GM21737 (cell line): ENCODE results near the gene C2CD3.

ENCODE experiments used
- ATAC-seq: cut with Tn5 transposase; IDR thresholded peaks from one replicate; pipeline ENCODE4 v1.9.1; 2021; ENCODE audit warnings: mild to moderate bottlenecking, moderate library complexity; ENCODE audit not compliant: unreplicated experiment

C2CD3 gene

GRCh38 chr11:74023276-74023675, 147.5 kb downstream of the C2CD3 start:
- no peak for ATAC-seq

- no peak for ATAC-seq
These were observed 148.3 kb downstream of the C2CD3 start for GRCh38 chr11:74022546-74022945.

- no peak for ATAC-seq
These were observed 148.8 kb downstream of the C2CD3 start for GRCh38 chr11:74021998-74022397.

- ATAC-seq, result peak; percentile 74
These were observed 150.3 kb downstream of the C2CD3 start for GRCh38 chr11:74020539-74020938.

- ATAC-seq, result no peak
These were observed 150.9 kb downstream of the C2CD3 start for GRCh38 chr11:74019860-74020259.

- ATAC-seq, result no peak
These were observed 151.6 kb downstream of the C2CD3 start for GRCh38 chr11:74019104-74019738.

GRCh38 chr11:74018331-74019005, 152.3 kb downstream of the C2CD3 start:
- no peak for ATAC-seq

GRCh38 chr11:74017631-74018030, 153.2 kb downstream of the C2CD3 start:
- ATAC-seq, result no peak

- no peak for ATAC-seq
These were observed 154.7 kb downstream of the C2CD3 start for GRCh38 chr11:74015919-74016684.

- ATAC-seq, result no peak
These were observed 155.9 kb downstream of the C2CD3 start for GRCh38 chr11:74014880-74015279.

- ATAC-seq, result no peak
These were observed 157.7 kb downstream of the C2CD3 start for GRCh38 chr11:74013141-74013540.

- no peak for ATAC-seq
These were observed 158.6 kb downstream of the C2CD3 start for GRCh38 chr11:74012074-74012809.

- peak; percentile 77 for ATAC-seq
These were observed 159.3 kb downstream of the C2CD3 start for GRCh38 chr11:74011360-74012073.

- no peak for ATAC-seq
These were observed 160.2 kb downstream of the C2CD3 start for GRCh38 chr11:74010306-74011300.

GRCh38 chr11:74009675-74010305, 161.0 kb downstream of the C2CD3 start:
- no peak for ATAC-seq

GRCh38 chr11:74009230-74009547, 161.6 kb downstream of the C2CD3 start:
- no peak for ATAC-seq

GRCh38 chr11:74008373-74009229, 162.2 kb downstream of the C2CD3 start, which contains the start of gene UCP3:
Gene UCP3 (minus strand): TSS chr11:74009085. CDS start chr11:74007042, 2,043 bp downstream.
- ATAC-seq, result no peak
